Tibial artery (tissue), 4 donors: Measurements from ENCODE around the gene MCIDAS.
A peak's percentile ranks its signal among the peaks of the same experiment; 100 is the strongest.

ENCODE experiments used
- DNase-seq, 2 donors: peaks; one replicate each; pipeline ENCODE4 v3.0.0-alpha.2; 2019
- H3K27ac ChIP-seq, 2 donors: fragments of 200-600 bp; sonication (generic) in 1 of 2; 1 replicate in 1 of 2; 2 replicates in 1 of 2; pipeline ENCODE4 v1.5.1; 2018 to 2019; ENCODE audit warnings: mild to moderate bottlenecking in 1 of 2
- H3K27me3 ChIP-seq, 2 donors: fragments of 200-600 bp; sonication (generic) in 1 of 2; one replicate each; pipeline versions ENCODE4 v1.5.1 to v1.6.0; 2016 to 2019
- H3K36me3 ChIP-seq, 3 donors: fragments of 200-600 bp; sonication (generic) in 2 of 3; one replicate each; pipeline ENCODE4 v1.5.1; 2016 to 2019; ENCODE audit warnings: mild to moderate bottlenecking in 2 of 3
- H3K4me1 ChIP-seq, 4 donors: fragments of 200-600 bp; sonication (generic) in 2 of 4; 1 replicate in 3 of 4; 2 replicates in 1 of 4; pipeline ENCODE4 v1.5.1; 2016 to 2019
- H3K4me3 ChIP-seq, 2 donors: fragments of 200-600 bp; sonication (generic) in 1 of 2; 1 replicate in 1 of 2; 2 replicates in 1 of 2; pipeline ENCODE4 v1.5.1; 2018 to 2019; ENCODE audit warnings: mild to moderate bottlenecking in 2 of 2
- H3K9me3 ChIP-seq, 3 donors: fragments of 200-600 bp; sonication (generic) in 1 of 3; one replicate each; pipeline ENCODE4 v1.5.1; 2016 to 2019
- CTCF ChIP-seq, 2 experiments: fragments of 200-600 bp in 1 of 2; fragments of 450-650 bp in 1 of 2; IDR thresholded peaks; one replicate each; pipeline ENCODE4 v1.5.1; 2017 to 2019; ENCODE audit warnings: antibody characterized with exemption in 2 of 2, mild to moderate bottlenecking in 1 of 2, moderate library complexity in 1 of 2
- intact Hi-C: fragments of 100-400 bp; cut with DNase I; formaldehyde crosslinking; loops from one replicate; pipeline ENCODE4 v1.15.0; 2023; ENCODE audit warnings: low total_unique reads

The MCIDAS gene

GRCh38 chr5:55176176-55176818 lies 50.8 kb downstream of the MCIDAS start:
- peaks cover 0 to 32% (median 26%) of the 10 kb centered on the region in 4 donors for H3K4me1 ChIP-seq
- H3K36me3 ChIP-seq = no peaks in the 10 kb centered on the region
- peaks cover 0 to 77% of the 10 kb centered on the region in 2 donors for H3K27me3 ChIP-seq
- no peaks in the 10 kb centered on the region for H3K9me3 ChIP-seq
- H3K27ac ChIP-seq = no peak overlapping the region
- peak overlapping the region; percentile 16 to 34 for H3K4me3 ChIP-seq
- TF ChIP-seq CTCF (IDR thresholded peaks at IDR 0.05) = peak; percentile 15 to 16
- intact Hi-C loops = no loop called here
- no peak for DNase-seq

GRCh38 chr5:55175781-55176175 lies 51.3 kb downstream of the MCIDAS start:
- no peak for TF ChIP-seq CTCF (IDR thresholded peaks at IDR 0.05)
- Histone ChIP-seq H3K36me3 (no peaks in the 10 kb centered on the region), H3K4me1 (peaks cover 0 to 32% (median 26%) of the 10 kb centered on the region in 4 donors), H3K9me3 (no peaks in the 10 kb centered on the region), H3K4me3 (peak overlapping the region; percentile 16 to 34), H3K27ac (no peak overlapping the region), H3K27me3 (peaks cover 0 to 79% of the 10 kb centered on the region in 2 donors)
- intact Hi-C loops = no loop called here
- no peak for DNase-seq

- H3K9me3 ChIP-seq = no peaks in the 10 kb centered on the region
- intact Hi-C loops = loop anchor here (5.0 kb wide), 1 partner anchor 59 kb away; the partner anchor contains the start of gene CCNO
- no peaks in the 10 kb centered on the region for H3K36me3 ChIP-seq
- no peak for TF ChIP-seq CTCF (IDR thresholded peaks at IDR 0.05)
- H3K4me1 ChIP-seq = peaks cover 0 to 32% (median 26%) of the 10 kb centered on the region in 4 donors
- H3K4me3 ChIP-seq = peak overlapping the region; percentile 48 to 57
- H3K27me3 ChIP-seq = peaks cover 0 to 60% of the 10 kb centered on the region in 2 donors
- H3K27ac ChIP-seq = no peak overlapping the region
- no peak for DNase-seq
These were observed 53.4 kb downstream of the MCIDAS start for GRCh38 chr5:55173687-55174230.

GRCh38 chr5:55172937-55173686 lies 54.0 kb downstream of the MCIDAS start, which contains the start of gene CDC20B:
TSS of gene CDC20B (minus strand) at chr5:55173177. CDS start at chr5:55173000, 177 bp downstream.
- Histone ChIP-seq H3K27me3 (peaks cover 0 to 53% of the 10 kb centered on the region in 2 donors), H3K9me3 (no peaks in the 10 kb centered on the region), H3K4me3 (peak within 1 kb of the TSS; percentile 48 to 57), H3K4me1 (peaks cover 0 to 32% (median 26%) of the 10 kb centered on the region in 4 donors), H3K36me3 (no peaks in the 10 kb centered on the region), H3K27ac (no peak within 1 kb of the TSS)
- TF ChIP-seq CTCF (IDR thresholded peaks at IDR 0.05) = no peak
- intact Hi-C loops = loop anchor here (5.0 kb wide), 1 partner anchor 59 kb away; the partner anchor contains the start of gene CCNO
- DNase-seq = peak; percentile 49 to 72

- intact Hi-C loops = loop anchor here (5.0 kb wide), 1 partner anchor 60 kb away; the partner anchor contains the start of gene CCNO
- no peak overlapping the region for H3K27ac ChIP-seq
- H3K4me3 ChIP-seq = peak overlapping the region; percentile 48 to 57
- H3K36me3 ChIP-seq = no peaks in the 10 kb centered on the region
- peak; percentile 77 to 80 for TF ChIP-seq CTCF (IDR thresholded peaks at IDR 0.05)
- H3K27me3 ChIP-seq = peaks cover 0 to 45% of the 10 kb centered on the region in 2 donors
- peak in 1 of 2 donors; percentile 39 for DNase-seq
- H3K4me1 ChIP-seq = peaks cover 0 to 32% (median 26%) of the 10 kb centered on the region in 4 donors
- no peaks in the 10 kb centered on the region for H3K9me3 ChIP-seq
These were observed 54.8 kb downstream of the MCIDAS start for GRCh38 chr5:55172051-55172899.
